Hematopoietic multipotent progenitor cell (in vitro differentiated cells): ENCODE results near the gene DIPK1C. TPM values are rescaled to one million over a fixed set of nuclear protein-coding genes. Genes with fewer than 3 reads are reported as not detected.

ENCODE experiments used
- DNase-seq, 3 donors: peaks; one replicate each; pipeline ENCODE4 v3.0.0-alpha.2; 2011 to 2015; ENCODE audit warnings: low read depth in 2 of 3, low spot score in 2 of 3
- total RNA-seq: library from RNA; depleted of rRNA; stranded (reverse); fragments of >200 nt; gene quantifications from one replicate; pipeline ENCODE4 v1.2.3, GENCODE V29; 2012

The DIPK1C gene
- total RNA-seq, 1 donor = under 0.01 TPM

- no peak for DNase-seq
Observed at GRCh38 chr18:74454279-74454751, 2.8 kb downstream of the DIPK1C start.

GRCh38 chr18:74453642-74454198 is 3.4 kb downstream of the DIPK1C start:
- DNase-seq = no peak

GRCh38 chr18:74453016-74453566 is 4.0 kb downstream of the DIPK1C start:
- no peak for DNase-seq

GRCh38 chr18:74451148-74451547 is 6.0 kb downstream of the DIPK1C start:
- DNase-seq = no peak

GRCh38 chr18:74450626-74451025 is 6.5 kb downstream of the DIPK1C start:
- no peak for DNase-seq

- DNase-seq = no peak
Observed at GRCh38 chr18:74447404-74448152, 9.5 kb downstream of the DIPK1C start.

GRCh38 chr18:74446631-74447403 is 10.3 kb downstream of the DIPK1C start:
- no peak for DNase-seq

- DNase-seq = no peak
Observed at GRCh38 chr18:74446178-74446577, 10.9 kb downstream of the DIPK1C start.

- no peak for DNase-seq
Observed at GRCh38 chr18:74445585-74445984, 11.5 kb downstream of the DIPK1C start.

- DNase-seq = no peak
Observed at GRCh38 chr18:74444104-74444503, 13.0 kb downstream of the DIPK1C start.

- no peak for DNase-seq
Observed at GRCh38 chr18:74440808-74441427, 16.2 kb downstream of the DIPK1C start.

- no peak for DNase-seq
Observed at GRCh38 chr18:74438091-74438490, 19.0 kb downstream of the DIPK1C start.

- no peak for DNase-seq
Observed at GRCh38 chr18:74436158-74436769, 20.8 kb downstream of the DIPK1C start.

GRCh38 chr18:74435740-74436139 is 21.4 kb downstream of the DIPK1C start:
- no peak for DNase-seq

GRCh38 chr18:74434466-74434865 is 22.6 kb downstream of the DIPK1C start:
- DNase-seq = no peak

- DNase-seq = no peak
Observed at GRCh38 chr18:74430806-74431571, 26.1 kb downstream of the DIPK1C start.

GRCh38 chr18:74430231-74430630 is 26.9 kb downstream of the DIPK1C start:
- no peak for DNase-seq

GRCh38 chr18:74429096-74429495 is 28.0 kb downstream of the DIPK1C start:
- no peak for DNase-seq

- DNase-seq = no peak
Observed at GRCh38 chr18:74427442-74428112, 29.5 kb downstream of the DIPK1C start.
